PC-9 (cell line): Measurements from ENCODE around the gene VSX2. TPM values are rescaled to one million over a fixed set of nuclear protein-coding genes. Genes with fewer than 3 reads are reported as not detected.

Experiments
- BruUV-seq: library from RNA; stranded (reverse); fragments of 400-500 nt; replicated peaks from 2 replicates; lab custom pipeline; 2021; lab: Mats Ljungman, UMichigan
- CTCF ChIA-PET: fragments of 300-600 bp; sonication (Branson Sonifier 250); formaldehyde crosslinking; loops from one replicate; lab custom pipeline; 2022; ENCODE audit warnings: antibody characterized with exemption; lab: Charles Lee
- POLR2A ChIA-PET: fragments of 300-600 bp; sonication (Branson Sonifier 250); formaldehyde crosslinking; loops from one replicate; lab custom pipeline; 2022; ENCODE audit warnings: antibody characterized with exemption; ENCODE audit not compliant: unreplicated experiment; lab: Charles Lee
- DNase-seq, 2 experiments: peaks; one replicate each; pipeline versions ENCODE4 v3.0.0 to v3.0.0-alpha.2; 2015 to 2022; ENCODE audit warnings: mixed read lengths in 1 of 2
- H2AFZ ChIP-seq: fragments of 200-600 bp; sonication (generic); 2 replicates; pipeline ENCODE4 v1.8.1; 2017; ENCODE audit warnings: antibody characterized with exemption
- H3F3A ChIP-seq: fragments of 200-600 bp; sonication (generic); 2 replicates; pipeline ENCODE4 v1.8.1; 2017; ENCODE audit warnings: antibody characterized with exemption, mild to moderate bottlenecking, low read depth; ENCODE audit not compliant: insufficient read depth
- H3K27ac ChIP-seq: fragments of 200-600 bp; sonication (generic); 2 replicates; pipeline ENCODE4 v1.6.1; 2016; ENCODE audit warnings: mixed run types
- H3K27me3 ChIP-seq: fragments of 200-600 bp; sonication (generic); 2 replicates; pipeline ENCODE4 v1.6.1; 2016; ENCODE audit warnings: low read depth, mixed run types; ENCODE audit not compliant: insufficient read depth
- H3K36me3 ChIP-seq: fragments of 200-600 bp; sonication (generic); 2 replicates; pipeline ENCODE4 v1.6.1; 2016; ENCODE audit warnings: low read depth, mixed run types
- H3K4me1 ChIP-seq: fragments of 200-600 bp; sonication (generic); replicated peaks from 2 replicates; pipeline ENCODE4 v1.6.1; 2016; ENCODE audit warnings: mixed run types; ENCODE audit not compliant: insufficient read depth
- H3K4me2 ChIP-seq: fragments of 200-600 bp; sonication (generic); 2 replicates; pipeline ENCODE4 v1.6.1; 2017; ENCODE audit warnings: mixed run types
- H3K4me3 ChIP-seq: fragments of 200-600 bp; sonication (generic); 2 replicates; pipeline ENCODE4 v1.6.1; 2016; ENCODE audit warnings: mixed run types
- H3K79me2 ChIP-seq: fragments of 200-600 bp; sonication (generic); 2 replicates; pipeline ENCODE4 v1.6.1; 2017; ENCODE audit warnings: low read depth, mixed run types
- H3K9me2 ChIP-seq: fragments of 200-600 bp; sonication (generic); 2 replicates; pipeline ENCODE4 v1.8.1; 2017; ENCODE audit warnings: mild to moderate bottlenecking; ENCODE audit not compliant: insufficient read depth
- H3K9me3 ChIP-seq: fragments of 200-600 bp; sonication (generic); 2 replicates; pipeline ENCODE4 v1.8.1; 2016; ENCODE audit warnings: low read depth; ENCODE audit not compliant: insufficient read depth
- H4K20me1 ChIP-seq: fragments of 200-600 bp; sonication (generic); 2 replicates; pipeline ENCODE4 v1.8.1; 2017; ENCODE audit not compliant: insufficient read depth
- CTCF ChIP-seq: fragments of 200-600 bp; sonication (generic); conservative IDR thresholded peaks from 2 replicates; pipeline ENCODE4 v1.6.1; 2017; ENCODE audit warnings: mixed run types, antibody characterized with exemption, mild to moderate bottlenecking, moderate library complexity
- EZH2 ChIP-seq: fragments of 200-600 bp; sonication (generic); IDR thresholded peaks from 2 replicates; pipeline ENCODE4 v1.8.0; 2017; ENCODE audit warnings: antibody characterized with exemption, low read depth
- intact Hi-C: fragments of 100-400 bp; cut with micrococcal nuclease; formaldehyde crosslinking; loops from one replicate; pipeline ENCODE4 v1.10.0; 2022; ENCODE audit not compliant: unreplicated experiment
- total RNA-seq: library from RNA; stranded (reverse); gene quantifications from 2 replicates; pipeline ENCODE4 v1.2.3, GENCODE V29; 2021

Gene VSX2
- total RNA-seq, 1 experiment from 2014 or later: not detected

GRCh38 chr14:74260525-74261233, 21.4 kb downstream of the VSX2 start:
- intact Hi-C loops: no loop called here
- no peaks in the 10 kb centered on the region for H3K9me2 ChIP-seq
- H2AFZ ChIP-seq: no peak overlapping the region
- H4K20me1 ChIP-seq: no peaks in the 10 kb centered on the region
- no peaks in the 10 kb centered on the region for H3F3A ChIP-seq
- 0 out of 2 replicates have a peak, but pooled peaks cover 6% of the 10 kb centered on the region for H3K4me1 ChIP-seq
- H3K4me3 ChIP-seq: no peak overlapping the region
- ChIA-PET CTCF (no interaction called here), POLR2A (no interaction called here)
- peaks cover 22% of the 10 kb centered on the region for H3K27me3 ChIP-seq
- BruUV-seq: no TSS peak
- no peaks in the 10 kb centered on the region for H3K79me2 ChIP-seq
- TF ChIP-seq CTCF: no peak
- no peak for TF ChIP-seq EZH2
- H3K27ac ChIP-seq: no peak overlapping the region
- no peak for DNase-seq
- no peaks in the 10 kb centered on the region for H3K9me3 ChIP-seq
- no peaks in the 10 kb centered on the region for H3K36me3 ChIP-seq
- H3K4me2 ChIP-seq: no peak overlapping the region

GRCh38 chr14:74261288-74261687, 22.0 kb downstream of the VSX2 start:
- intact Hi-C loops: no loop called here
- Histone ChIP-seq H3K9me2 (no peaks in the 10 kb centered on the region), H3K27me3 (peaks cover 22% of the 10 kb centered on the region), H2AFZ (no peak overlapping the region), H3K27ac (no peak overlapping the region), H4K20me1 (no peaks in the 10 kb centered on the region), H3K9me3 (no peaks in the 10 kb centered on the region), H3K36me3 (no peaks in the 10 kb centered on the region), H3F3A (no peaks in the 10 kb centered on the region), H3K4me2 (no peak overlapping the region), H3K79me2 (no peaks in the 10 kb centered on the region), H3K4me1 (0 out of 2 replicates have a peak, but pooled peaks cover 6% of the 10 kb centered on the region), H3K4me3 (no peak overlapping the region)
- POLR2A ChIA-PET: no interaction called here
- CTCF ChIA-PET: no interaction called here
- no peak for DNase-seq
- BruUV-seq: no TSS peak
- TF ChIP-seq EZH2 (no peak), CTCF (no peak)

- intact Hi-C loops: no loop called here
- Histone ChIP-seq H3K79me2 (no peaks in the 10 kb centered on the region), H2AFZ (no peak overlapping the region), H4K20me1 (no peaks in the 10 kb centered on the region), H3K4me2 (no peak overlapping the region), H3K9me3 (no peaks in the 10 kb centered on the region), H3K4me1 (0 out of 2 replicates have a peak, but pooled peaks cover 6% of the 10 kb centered on the region), H3K36me3 (no peaks in the 10 kb centered on the region), H3K9me2 (no peaks in the 10 kb centered on the region), H3K27me3 (peaks cover 22% of the 10 kb centered on the region), H3F3A (no peaks in the 10 kb centered on the region), H3K27ac (no peak overlapping the region), H3K4me3 (no peak overlapping the region)
- no TSS peak for BruUV-seq
- TF ChIP-seq CTCF (no peak), EZH2 (no peak)
- CTCF ChIA-PET: no interaction called here
- POLR2A ChIA-PET: no interaction called here
- no peak for DNase-seq
Measured at GRCh38 chr14:74262076-74262475, 22.8 kb downstream of the VSX2 start.
